GM23248 (cell line): ENCODE results near the gene C1QL4.

Experiments used
- EZH2 ChIP-seq: fragments of 200-600 bp; sonication (generic); IDR thresholded peaks from 2 replicates; pipeline ENCODE4 v1.6.1; 2018; ENCODE audit warnings: antibody characterized with exemption, mild to moderate bottlenecking; ENCODE audit not compliant: insufficient read depth, poor library complexity, severe bottlenecking
- EZH2phosphoT487 ChIP-seq: fragments of 200-600 bp; sonication (generic); IDR thresholded peaks from 2 replicates; pipeline ENCODE4 v1.6.1; 2018; ENCODE audit warnings: antibody characterized with exemption, moderate library complexity, mild to moderate bottlenecking, low read depth; ENCODE audit not compliant: insufficient read depth

GRCh38 chr12:49369411-49370145, 32.6 kb upstream of the C1QL4 start:
- TF ChIP-seq EZH2phosphoT487: no peak
- TF ChIP-seq EZH2: no peak
